ENCODE results near the gene IMMP2L.

Gene IMMP2L

DNA sequence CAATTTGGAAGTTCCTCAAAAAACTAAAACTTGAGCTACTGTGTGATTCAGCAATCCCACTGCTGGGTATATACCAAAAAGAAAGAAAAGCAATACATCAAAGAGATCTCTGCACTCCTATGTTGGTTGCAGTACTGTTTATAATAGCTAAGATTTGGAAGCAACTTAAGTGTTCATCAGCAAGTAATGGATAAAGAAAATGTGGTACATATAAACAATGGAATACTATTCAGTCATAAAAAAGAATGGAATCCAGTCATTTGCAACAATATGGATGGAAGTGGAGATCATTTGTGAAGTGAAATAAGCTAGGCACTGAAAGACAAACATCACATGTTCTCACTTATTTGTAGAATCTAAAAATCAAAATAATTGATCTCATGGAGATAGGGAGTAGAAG is 16.5 kb upstream of the IMMP2L start:
- H3K36me3 Mint-ChIP-seq: peaks cover 1% of the 10 kb centered on the region
- H3K9me3 Mint-ChIP-seq: peaks cover 10% of the 10 kb centered on the region
- H3K4me1 Mint-ChIP-seq: no peaks in the 10 kb centered on the region
- H3K27ac Mint-ChIP-seq: no peak overlapping the region
- H3K4me3 Mint-ChIP-seq: no peak overlapping the region
- ATAC-seq (ENCODE audit: low read depth) (no peak), DNase-seq (ENCODE audit: low spot score in 2 of 2) (no peak)
- H3K27me3 Mint-ChIP-seq: no peaks in the 10 kb centered on the region

DNA sequence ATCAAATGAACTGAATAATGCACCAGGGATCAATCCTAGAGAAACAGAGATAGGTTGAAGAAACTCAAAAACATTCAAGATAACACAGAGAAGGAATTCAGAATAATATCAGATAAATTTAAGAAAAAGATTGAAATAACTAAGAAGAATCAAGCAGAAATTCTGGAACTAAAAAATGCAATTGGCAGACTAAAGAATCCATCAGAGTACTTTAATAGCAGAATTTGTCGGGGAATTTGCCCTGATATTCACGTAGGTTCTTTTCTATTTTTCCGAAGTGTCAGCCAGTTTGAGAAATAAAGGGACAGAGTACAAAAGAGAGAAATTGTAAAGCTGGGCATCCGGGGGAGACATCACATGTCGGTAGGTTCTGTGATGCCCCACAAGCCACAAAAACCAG is 9.4 kb upstream of the IMMP2L start:
- DNase-seq (ENCODE audit: low spot score in 2 of 2) (no peak), ATAC-seq (ENCODE audit: low read depth) (no peak)
- Mint-ChIP-seq H3K4me3 (no peak overlapping the region), H3K27ac (no peak overlapping the region), H3K9me3 (peaks cover 7% of the 10 kb centered on the region), H3K36me3 (peaks cover 4% of the 10 kb centered on the region), H3K27me3 (peaks cover 9% of the 10 kb centered on the region), H3K4me1 (peaks cover 4% of the 10 kb centered on the region)

DNA sequence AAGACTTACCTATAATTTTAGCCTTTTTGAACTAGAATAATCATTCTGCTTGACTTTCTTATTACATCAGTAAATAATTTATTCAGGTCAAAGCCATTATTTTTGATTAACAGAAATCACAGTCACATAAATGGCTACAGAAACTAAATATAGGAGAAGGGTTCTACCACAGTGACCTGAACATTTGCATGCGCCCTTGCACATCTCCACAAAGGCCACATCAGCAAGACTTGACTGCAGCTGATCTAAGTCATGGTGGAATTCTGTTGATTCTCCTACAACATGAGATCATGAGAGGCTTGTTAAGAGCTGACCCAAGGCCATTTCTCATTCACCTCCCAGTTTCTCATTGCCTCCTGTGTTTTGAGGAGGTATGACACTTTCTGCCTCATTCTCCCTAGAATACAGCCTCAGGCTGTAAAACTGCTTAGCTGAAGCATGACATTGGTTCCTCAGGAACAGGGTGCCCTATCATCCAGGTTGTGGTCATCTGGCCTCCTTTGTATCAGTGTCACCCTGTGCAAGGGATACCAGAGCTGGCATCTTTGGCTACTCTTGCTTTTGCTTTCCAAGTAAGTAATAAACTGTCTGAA is 6.7 kb upstream of the IMMP2L start:
- Mint-ChIP-seq H3K4me3 (no peak overlapping the region), H3K27ac (no peak overlapping the region), H3K36me3 (peaks cover 4% of the 10 kb centered on the region), H3K27me3 (peaks cover 9% of the 10 kb centered on the region), H3K9me3 (peaks cover 6% of the 10 kb centered on the region), H3K4me1 (peaks cover 4% of the 10 kb centered on the region)
- no peak for DNase-seq (ENCODE audit: low spot score in 2 of 2)
- peak; percentile 21 for ATAC-seq (ENCODE audit: low read depth)

DNA sequence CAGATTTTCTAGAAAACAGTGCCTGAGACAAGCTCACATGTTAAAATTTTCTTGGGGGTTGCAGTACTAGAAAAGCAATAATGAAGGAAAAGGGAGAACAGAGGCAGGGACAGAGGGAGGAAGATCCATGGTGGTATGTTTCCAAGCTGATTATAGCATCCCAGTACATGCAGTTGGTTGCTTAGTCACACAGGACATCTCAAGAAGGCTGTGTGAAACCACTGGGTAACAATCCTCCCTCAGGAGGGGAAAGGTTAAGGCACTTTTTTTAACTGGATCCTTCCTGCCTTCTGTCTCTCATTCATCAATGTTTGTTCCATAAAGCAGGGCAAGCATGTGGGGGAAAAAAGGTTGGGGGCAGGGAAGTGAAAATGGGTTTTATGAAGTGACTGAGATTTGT is 6.1 kb upstream of the IMMP2L start:
- Mint-ChIP-seq H3K9me3 (peaks cover 6% of the 10 kb centered on the region), H3K27ac (no peak overlapping the region), H3K27me3 (peaks cover 9% of the 10 kb centered on the region), H3K4me1 (peaks cover 4% of the 10 kb centered on the region), H3K4me3 (no peak overlapping the region), H3K36me3 (peaks cover 4% of the 10 kb centered on the region)
- DNase-seq (ENCODE audit: low spot score in 2 of 2) (no peak), ATAC-seq (ENCODE audit: low read depth) (no peak)

DNA sequence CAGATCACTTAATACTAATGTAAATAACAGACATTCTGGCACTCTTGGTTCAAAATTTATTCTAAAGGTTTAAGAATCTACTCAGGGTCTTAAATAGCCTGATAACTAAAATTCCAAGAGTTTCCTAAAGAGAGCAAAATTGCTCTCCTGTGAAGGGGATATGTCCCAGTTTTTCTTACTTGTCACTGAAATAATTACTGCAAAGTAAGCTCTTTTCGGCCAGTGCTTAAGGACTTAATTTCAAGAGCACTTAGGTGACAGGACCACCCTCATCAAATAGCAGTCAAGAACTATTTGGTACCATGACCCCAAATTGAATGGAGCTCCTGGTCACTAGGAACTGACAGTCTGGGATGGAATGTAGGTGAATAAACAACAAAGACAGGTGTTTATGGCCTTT is 1.8 kb upstream of the IMMP2L start:
- Mint-ChIP-seq H3K27ac (no peak overlapping the region), H3K4me1 (peaks cover 18% of the 10 kb centered on the region), H3K27me3 (peaks cover 5% of the 10 kb centered on the region), H3K4me3 (no peak overlapping the region), H3K36me3 (no peaks in the 10 kb centered on the region), H3K9me3 (no peaks in the 10 kb centered on the region)
- ATAC-seq (ENCODE audit: low read depth): no peak
- DNase-seq (ENCODE audit: low spot score in 2 of 2): no peak

DNA sequence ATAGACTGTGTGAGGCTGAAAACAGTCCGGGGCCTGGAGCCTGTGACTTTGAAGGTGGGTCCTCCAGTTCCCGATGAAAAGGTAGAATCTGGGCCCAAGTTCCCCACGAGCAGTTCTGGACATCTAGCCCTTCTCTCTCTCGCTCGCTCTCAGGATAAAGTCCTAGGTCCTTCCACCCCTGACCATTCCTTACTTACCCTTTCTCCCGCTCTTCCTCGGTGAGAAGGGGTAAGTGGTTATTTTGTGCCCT is 713 bp downstream of the IMMP2L start:
- H3K4me1 Mint-ChIP-seq: peaks cover 27% of the 10 kb centered on the region
- H3K9me3 Mint-ChIP-seq: no peaks in the 10 kb centered on the region
- peaks cover 11% of the 10 kb centered on the region for H3K36me3 Mint-ChIP-seq
- no peak for ATAC-seq (ENCODE audit: low read depth)
- DNase-seq (ENCODE audit: low spot score in 2 of 2): no peak
- peak overlapping the region; percentile 90 for H3K4me3 Mint-ChIP-seq
- peaks cover 1% of the 10 kb centered on the region for H3K27me3 Mint-ChIP-seq
- peak overlapping the region; percentile 97 for H3K27ac Mint-ChIP-seq

DNA sequence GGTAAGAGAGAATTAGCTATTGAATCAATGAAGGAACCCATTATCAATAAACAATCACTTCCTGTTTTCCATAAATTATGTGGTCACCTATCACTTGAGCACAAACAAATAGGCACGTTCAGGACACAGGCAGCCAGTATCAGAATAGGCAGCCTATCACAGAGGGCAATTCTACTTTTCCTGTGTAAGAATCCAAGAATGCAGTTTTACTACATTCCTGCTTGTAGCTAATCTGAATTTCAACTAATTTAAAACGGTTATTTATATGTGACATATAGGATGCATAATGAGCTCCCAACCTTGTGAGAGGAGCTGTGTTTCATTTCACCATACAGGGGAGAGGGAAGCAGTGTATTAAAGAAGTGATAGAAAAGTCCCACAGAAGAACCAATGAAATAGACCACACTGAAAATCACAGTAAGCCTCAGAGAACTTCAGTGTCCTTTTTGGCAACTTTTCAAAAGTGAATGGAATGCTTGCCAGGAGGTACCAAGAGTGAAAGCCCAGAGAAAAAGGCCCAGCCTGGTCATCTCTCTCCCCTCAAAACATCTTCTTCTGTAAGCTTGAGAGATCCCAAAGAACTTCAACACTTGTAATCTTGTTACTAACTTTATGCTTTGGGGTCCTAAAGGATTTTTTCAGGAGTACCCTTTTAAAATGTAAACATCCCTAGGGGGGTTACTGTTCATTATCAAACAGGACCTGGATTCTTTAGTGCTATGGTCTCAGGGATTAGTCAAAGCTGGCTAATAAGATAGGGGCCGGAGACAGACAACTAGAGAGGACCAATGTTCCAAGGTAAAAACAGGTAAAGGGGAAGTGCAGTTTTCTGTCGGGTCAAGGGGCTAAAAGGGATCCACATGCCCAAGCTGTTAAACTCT is 1.3 kb downstream of the IMMP2L start:
- Mint-ChIP-seq H3K36me3 (peaks cover 15% of the 10 kb centered on the region), H3K27ac (peak overlapping the region; percentile 97), H3K27me3 (peaks cover 1% of the 10 kb centered on the region), H3K4me1 (peaks cover 27% of the 10 kb centered on the region), H3K9me3 (no peaks in the 10 kb centered on the region), H3K4me3 (peak overlapping the region; percentile 90)
- DNase-seq (ENCODE audit: low spot score in 2 of 2): no peak
- no peak for ATAC-seq (ENCODE audit: low read depth)

DNA sequence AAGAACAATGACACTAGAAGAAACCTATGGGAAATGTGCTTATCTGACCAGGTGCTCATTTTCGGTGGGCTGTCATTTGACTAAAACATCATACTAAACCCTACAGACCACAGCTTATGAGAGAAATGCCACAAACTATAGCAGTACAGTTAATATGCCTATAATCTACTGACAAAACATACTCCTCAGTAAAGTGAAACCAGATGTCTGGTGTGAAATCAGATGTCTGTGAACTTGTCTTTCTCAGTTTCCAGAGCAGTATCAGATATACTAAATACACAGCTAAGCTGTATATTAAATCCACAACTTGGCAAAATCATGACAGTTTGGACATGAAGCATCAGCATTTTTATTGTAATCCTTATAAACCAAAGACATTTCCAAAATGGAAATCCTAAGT is 3.3 kb downstream of the IMMP2L start:
- DNase-seq (ENCODE audit: low spot score in 2 of 2) (no peak), ATAC-seq (ENCODE audit: low read depth) (no peak)
- peaks cover 27% of the 10 kb centered on the region for H3K4me1 Mint-ChIP-seq
- H3K4me3 Mint-ChIP-seq: no peak overlapping the region
- peaks cover 1% of the 10 kb centered on the region for H3K27me3 Mint-ChIP-seq
- H3K9me3 Mint-ChIP-seq: no peaks in the 10 kb centered on the region
- H3K27ac Mint-ChIP-seq: no peak overlapping the region
- H3K36me3 Mint-ChIP-seq: peaks cover 28% of the 10 kb centered on the region

DNA sequence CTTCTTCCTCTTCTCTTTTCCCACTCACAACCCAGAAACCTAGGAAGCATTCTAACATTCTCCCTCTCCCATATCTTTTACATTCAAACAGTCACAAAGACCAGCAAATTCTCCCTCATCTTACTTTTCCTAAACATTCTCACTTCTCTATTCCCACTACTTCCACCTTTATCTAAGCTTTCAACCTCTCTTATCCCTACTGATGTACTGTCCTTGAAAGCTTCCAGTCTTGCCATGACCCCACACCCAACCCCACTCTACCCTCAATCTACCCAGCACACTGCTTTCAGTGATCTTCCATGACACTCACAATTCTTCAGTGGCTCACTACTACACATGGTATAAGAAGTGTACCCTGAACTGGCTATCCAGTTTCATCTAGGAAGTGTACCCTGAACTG is 5.3 kb downstream of the IMMP2L start:
- ATAC-seq (ENCODE audit: low read depth) (no peak), DNase-seq (ENCODE audit: low spot score in 2 of 2) (no peak)
- no peak overlapping the region for H3K27ac Mint-ChIP-seq
- no peak overlapping the region for H3K4me3 Mint-ChIP-seq
- peaks cover 28% of the 10 kb centered on the region for H3K36me3 Mint-ChIP-seq
- H3K9me3 Mint-ChIP-seq: no peaks in the 10 kb centered on the region
- no peaks in the 10 kb centered on the region for H3K27me3 Mint-ChIP-seq
- peaks cover 24% of the 10 kb centered on the region for H3K4me1 Mint-ChIP-seq

DNA sequence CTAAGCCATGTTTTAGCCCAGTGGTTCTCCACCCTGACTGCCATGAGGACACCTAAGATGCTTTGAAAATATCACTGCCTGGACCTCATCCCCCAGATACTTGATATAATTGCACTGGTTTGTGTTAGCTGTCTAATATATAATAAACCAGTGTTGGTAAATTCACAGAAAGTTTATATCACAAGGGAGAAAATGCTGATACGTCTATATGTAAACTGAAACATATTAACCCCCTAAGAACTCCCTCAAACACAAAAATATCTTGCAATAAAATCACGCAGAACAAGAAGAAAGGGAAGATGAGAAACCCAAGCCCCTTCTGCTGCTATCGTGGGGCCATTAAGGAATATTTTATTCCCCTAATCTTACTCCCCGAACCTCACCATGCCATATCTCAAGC is 8.2 kb downstream of the IMMP2L start:
- ATAC-seq (ENCODE audit: low read depth) (no peak), DNase-seq (ENCODE audit: low spot score in 2 of 2) (no peak)
- peaks cover 41% of the 10 kb centered on the region for H3K36me3 Mint-ChIP-seq
- H3K9me3 Mint-ChIP-seq: no peaks in the 10 kb centered on the region
- H3K27ac Mint-ChIP-seq: no peak overlapping the region
- no peak overlapping the region for H3K4me3 Mint-ChIP-seq
- H3K27me3 Mint-ChIP-seq: no peaks in the 10 kb centered on the region
- peaks cover 13% of the 10 kb centered on the region for H3K4me1 Mint-ChIP-seq

DNA sequence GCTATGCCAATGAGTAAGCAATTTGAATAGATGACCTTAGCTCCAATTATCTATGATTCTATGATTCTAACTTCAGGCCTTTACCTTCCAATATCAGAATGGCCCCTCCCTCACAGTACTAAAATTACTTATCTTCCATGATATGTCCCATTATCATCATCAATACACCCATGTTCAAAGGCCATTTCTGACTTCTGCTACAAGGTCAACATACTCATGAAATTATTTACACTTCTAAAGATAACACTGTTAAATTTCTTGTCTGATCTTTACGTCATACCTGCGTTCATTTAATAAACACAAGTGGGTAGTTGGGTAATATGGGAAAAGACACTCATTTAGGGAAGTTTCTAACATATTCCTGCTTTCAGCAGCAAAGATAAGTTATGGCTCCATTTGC is 21.2 kb downstream of the IMMP2L start:
- H3K9me3 Mint-ChIP-seq: peaks cover 2% of the 10 kb centered on the region
- H3K27me3 Mint-ChIP-seq: no peaks in the 10 kb centered on the region
- DNase-seq (ENCODE audit: low spot score in 2 of 2): no peak
- no peak overlapping the region for H3K4me3 Mint-ChIP-seq
- H3K27ac Mint-ChIP-seq: peak overlapping the region; percentile 55
- peaks cover 26% of the 10 kb centered on the region for H3K36me3 Mint-ChIP-seq
- peaks cover 3% of the 10 kb centered on the region for H3K4me1 Mint-ChIP-seq
- ATAC-seq (ENCODE audit: low read depth): no peak

DNA sequence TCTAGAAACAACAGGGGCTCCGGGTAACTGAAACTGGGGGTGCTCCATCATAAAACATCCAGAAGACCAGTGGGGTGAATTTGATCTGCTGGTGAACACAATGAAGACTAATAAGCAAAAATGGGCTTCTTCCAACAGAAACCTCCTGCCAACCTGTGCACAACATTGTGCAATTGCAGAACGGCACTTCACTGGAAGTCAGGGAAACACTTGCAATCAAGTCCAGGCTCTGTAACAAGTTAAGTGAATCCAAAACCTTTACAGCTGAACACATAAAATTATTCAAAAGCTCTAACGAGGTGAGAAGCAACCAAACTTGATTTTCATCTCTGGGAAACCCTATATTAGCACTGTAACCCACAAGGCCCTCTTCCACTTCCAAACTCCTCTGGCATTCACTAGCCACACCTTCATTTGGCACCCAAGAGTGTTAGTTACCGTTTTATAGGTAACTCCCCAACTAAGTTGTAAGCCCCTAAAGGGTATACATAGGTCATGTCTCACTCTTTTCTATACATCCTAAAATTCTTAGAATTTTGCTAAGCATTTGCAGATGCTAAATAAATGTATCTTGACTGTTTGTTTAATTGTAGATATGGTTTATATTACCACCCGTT is 22.0 kb downstream of the IMMP2L start:
- no peak for DNase-seq (ENCODE audit: low spot score in 2 of 2)
- Mint-ChIP-seq H3K4me3 (no peak overlapping the region), H3K27ac (peak overlapping the region; percentile 55), H3K4me1 (peaks cover 8% of the 10 kb centered on the region), H3K27me3 (no peaks in the 10 kb centered on the region), H3K9me3 (peaks cover 2% of the 10 kb centered on the region), H3K36me3 (peaks cover 26% of the 10 kb centered on the region)
- no peak for ATAC-seq (ENCODE audit: low read depth)

DNA sequence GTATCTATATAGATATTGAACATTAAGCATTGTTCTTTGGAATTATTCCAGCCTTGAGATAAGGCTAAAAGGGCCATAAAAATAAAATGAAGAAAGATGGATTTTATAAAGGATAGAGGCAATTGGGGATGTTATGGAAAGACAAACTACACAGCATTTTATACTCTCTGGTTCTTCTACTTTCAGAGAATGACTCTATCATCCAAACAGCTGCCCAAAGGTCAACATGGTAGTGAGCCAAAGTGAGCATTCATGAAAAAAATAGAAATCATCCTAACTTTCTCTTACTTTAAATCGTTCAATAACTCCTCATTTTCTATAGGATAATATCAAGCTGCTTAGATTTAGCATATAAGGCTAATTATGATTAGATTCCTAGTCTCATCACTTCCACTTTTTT is 25.2 kb downstream of the IMMP2L start:
- peaks cover 2% of the 10 kb centered on the region for H3K9me3 Mint-ChIP-seq
- peaks cover 22% of the 10 kb centered on the region for H3K4me1 Mint-ChIP-seq
- H3K4me3 Mint-ChIP-seq: no peak overlapping the region
- peaks cover 12% of the 10 kb centered on the region for H3K36me3 Mint-ChIP-seq
- H3K27ac Mint-ChIP-seq: no peak overlapping the region
- H3K27me3 Mint-ChIP-seq: no peaks in the 10 kb centered on the region
- no peak for DNase-seq (ENCODE audit: low spot score in 2 of 2)
- no peak for ATAC-seq (ENCODE audit: low read depth)

DNA sequence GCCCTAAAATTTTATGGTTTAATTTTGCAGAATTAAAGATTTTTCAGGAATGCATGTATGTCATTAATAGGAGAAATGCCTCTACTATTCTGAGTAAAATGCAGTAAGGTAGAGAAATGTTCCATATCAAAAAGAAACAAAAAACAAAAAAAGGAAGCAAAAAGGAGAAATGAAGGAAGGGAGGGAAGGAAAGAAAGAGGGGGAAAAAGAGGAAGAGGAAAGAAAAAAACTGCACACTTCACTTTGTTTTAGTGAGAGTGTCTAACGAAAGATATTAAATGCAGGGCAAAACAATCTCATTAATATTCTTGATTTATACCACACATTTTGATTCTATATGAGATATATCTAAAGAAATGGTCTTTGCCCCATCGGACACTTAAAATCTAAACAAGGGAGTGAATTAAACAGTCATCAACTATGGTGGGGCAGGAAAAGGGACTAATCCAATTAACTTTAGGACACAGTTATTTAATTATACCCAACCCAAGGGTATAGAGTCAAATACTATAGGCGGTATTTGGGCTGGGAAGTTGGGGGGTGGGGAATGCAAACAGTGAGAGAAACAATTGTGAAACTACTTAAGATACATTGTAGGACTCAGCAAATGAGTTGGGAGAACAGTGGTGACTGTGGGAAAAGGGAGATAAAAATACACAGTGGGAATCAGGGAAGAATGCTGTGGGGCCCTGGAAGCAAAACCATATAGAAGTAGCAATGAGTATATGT is 27.0 kb downstream of the IMMP2L start:
- H3K4me3 Mint-ChIP-seq: no peak overlapping the region
- H3K9me3 Mint-ChIP-seq: peaks cover 2% of the 10 kb centered on the region
- H3K36me3 Mint-ChIP-seq: peaks cover 8% of the 10 kb centered on the region
- H3K27me3 Mint-ChIP-seq: no peaks in the 10 kb centered on the region
- H3K27ac Mint-ChIP-seq: peak overlapping the region; percentile 0
- ATAC-seq (ENCODE audit: low read depth): no peak
- H3K4me1 Mint-ChIP-seq: peaks cover 20% of the 10 kb centered on the region
- no peak for DNase-seq (ENCODE audit: low spot score in 2 of 2)
